K562 (cell line): Measurements from ENCODE around the gene IBA57. TPM values are rescaled to one million over a fixed set of nuclear protein-coding genes. Genes with fewer than 3 reads are reported as not detected.

Experiments
- ARHGAP35 ChIP-seq: fragments of 450-650 bp; IDR thresholded peaks from 2 replicates; pipeline ENCODE4 v1.6.1; 2018; ENCODE audit not compliant: partially characterized antibody
- CAMTA2 ChIP-seq: fragments of 250-450 bp; sonication (Bioruptor Pico); conservative IDR thresholded peaks from 2 replicates; pipeline ENCODE4 v1.5.1; 2022
- CBFA2T3 ChIP-seq: fragments of 450-650 bp; IDR thresholded peaks from 2 replicates; pipeline ENCODE4 v1.6.1; 2017
- EHMT2 ChIP-seq: fragments of 450-650 bp; IDR thresholded peaks from 2 replicates; pipeline ENCODE4 v1.6.1; 2018; ENCODE audit warnings: antibody characterized with exemption
- ETV6 ChIP-seq, 3 experiments: fragments of 150-350 bp in 1 of 3; sonication (generic) in 1 of 3; formaldehyde crosslinking in 1 of 3; IDR thresholded peaks; 2 replicates each; pipeline versions ENCODE4 v1.6.1 to v1.8.0; 2014 to 2022; ENCODE audit warnings: borderline replicate concordance in 2 of 3, low read depth in 2 of 3, antibody characterized with exemption in 1 of 3, low read length in 1 of 3, mild to moderate bottlenecking in 1 of 3, missing genetic modification reagents in 1 of 3
- FOXO4 ChIP-seq: fragments of 450-650 bp; formaldehyde crosslinking; IDR thresholded peaks from 2 replicates; pipeline ENCODE4 v1.4.0; 2020; ENCODE audit warnings: mild to moderate bottlenecking, moderate library complexity
- HCFC1 ChIP-seq: IDR thresholded peaks from 2 replicates; pipeline ENCODE4 v1.6.1; 2012; ENCODE audit warnings: low read depth, low read length, improper control_type of control experiment
- HDAC1 ChIP-seq, 2 experiments: fragments of 450-650 bp; IDR thresholded peaks; 2 replicates each; pipeline ENCODE4 v1.6.1; 2016 to 2017; ENCODE audit warnings: inconsistent platforms in 1 of 2, mild to moderate bottlenecking in 1 of 2, moderate library complexity in 1 of 2
- HDAC3 ChIP-seq: fragments of 450-650 bp; IDR thresholded peaks from 2 replicates; pipeline ENCODE4 v1.6.1; 2018; ENCODE audit warnings: borderline replicate concordance, mild to moderate bottlenecking, moderate library complexity; ENCODE audit not compliant: partially characterized antibody
- NR2C1 ChIP-seq, 2 experiments: fragments of 450-650 bp; IDR thresholded peaks; 2 replicates each; pipeline ENCODE4 v1.6.1; 2017; ENCODE audit warnings: mild to moderate bottlenecking in 2 of 2, antibody characterized with exemption in 1 of 2, inconsistent platforms in 1 of 2, missing compliant biosample characterization in 1 of 2, missing genetic modification characterization in 1 of 2
- RBFOX2 ChIP-seq: fragments of 200-400 bp; formaldehyde crosslinking; IDR thresholded peaks from 2 replicates; pipeline ENCODE4 v1.6.1; 2017; ENCODE audit warnings: low read depth, mild to moderate bottlenecking, low read length, moderate library complexity
- RBM39 ChIP-seq: fragments of 200-400 bp; formaldehyde crosslinking; optimal IDR thresholded peaks from 2 replicates; pipeline ENCODE3; 2018; ENCODE audit warnings: low read depth, low read length
- SIRT6 ChIP-seq: IDR thresholded peaks from one replicate; pipeline ENCODE4 v1.6.1; 2012; ENCODE audit warnings: low read depth, mild to moderate bottlenecking, control low read depth, inconsistent platforms, low read length, moderate library complexity
- SRF ChIP-seq, 2 experiments: fragments of 250-450, 450-650 bp in 1 of 2; sonication (Bioruptor Pico) in 1 of 2; sonication (generic) in 1 of 2; formaldehyde crosslinking; IDR thresholded peaks; 2 replicates each; pipeline versions ENCODE4 v1.5.0 to v1.5.1; 2020 to 2022; ENCODE audit warnings: mild to moderate bottlenecking in 1 of 2, missing genetic modification reagents in 1 of 2
- ZBTB1 ChIP-seq: sonication (generic); formaldehyde crosslinking; IDR thresholded peaks from 2 replicates; pipeline ENCODE4 v1.8.1; 2023; ENCODE audit warnings: missing genetic modification reagents, low read depth, mild to moderate bottlenecking, borderline replicate concordance
- ZBTB5 ChIP-seq: fragments of 450-650 bp; IDR thresholded peaks from 2 replicates; pipeline ENCODE4 v1.6.1; 2017; ENCODE audit warnings: antibody characterized with exemption
- ZBTB9 ChIP-seq: fragments of 450-650 bp; formaldehyde crosslinking; IDR thresholded peaks from 2 replicates; pipeline ENCODE4 v1.4.0; 2020; ENCODE audit warnings: mild to moderate bottlenecking, moderate library complexity
- ZHX1 ChIP-seq: fragments of 150-350 bp; conservative IDR thresholded peaks from 2 replicates; pipeline ENCODE4 v1.6.1; 2014; ENCODE audit warnings: low read length
- ZNF644 ChIP-seq: fragments of 200-800 bp; sonication (Bioruptor generic); IDR thresholded peaks from 2 replicates; pipeline ENCODE4 v1.6.1; 2016; ENCODE audit warnings: low read depth, missing genetic modification characterization, missing compliant biosample characterization
- ZNF780A ChIP-seq: fragments of 250-450 bp; sonication (Bioruptor Pico); IDR thresholded peaks from 2 replicates; pipeline ENCODE4 v1.5.0; 2021; ENCODE audit warnings: mild to moderate bottlenecking
- polyA plus RNA-seq, 8 experiments: library from polyadenylated mRNA; depleted of rRNA in 4 of 8; stranded (reverse) in 5 of 8; unstranded in 3 of 8; fragments of >200 nt; fragmentation: Nextera tagmentation in 2 of 8; fragmentation: Illumina TruSeq in 1 of 8; extraction: Ambion mirVana in 2 of 8; extraction: Trizol in 1 of 8; gene quantifications; 2 replicates each; pipeline versions ENCODE4 v1.2.1 to v1.2.3, GENCODE V29; 2011 to 2014; ENCODE audit warnings: inconsistent platforms in 1 of 8, missing spikeins in 1 of 8
- total RNA-seq, 7 experiments: library from RNA; depleted of rRNA in 6 of 7; stranded (reverse); fragments of >200 nt in 6 of 7; fragmentation: Illumina TruSeq in 2 of 7; extraction: Trizol in 2 of 7; gene quantifications; 2 replicates each; pipeline versions ENCODE4 v1.2.1 to v1.2.3, GENCODE V29; 2011 to 2021; ENCODE audit warnings: low replicate concordance in 1 of 7

The IBA57 gene
- total and polyA plus RNA-seq, 9 of the 15 experiments (the other 6 are each of a cell fraction or from before 2014, with no cell fraction given) = 0.77 to 15.5 (median 2.7) TPM

GRCh38 chr1:228164561-228165371, 838 bp upstream of the IBA57 start (continued):
- peak; percentile 80 to 100; a peak in 3 of 4 replicates for TF ChIP-seq HDAC1 (IDR thresholded peaks at IDR 0.05)
- TF ChIP-seq ZNF644 (tag) = peak; percentile 84
- no peak for TF ChIP-seq RBFOX2
- no peak for TF ChIP-seq RBM39
- no peak for TF ChIP-seq ZBTB5
- TF ChIP-seq ARHGAP35 = no peak
- TF ChIP-seq HDAC3 = no peak
- no peak for TF ChIP-seq FOXO4
- TF ChIP-seq ETV6 (IDR thresholded peaks at IDR 0.05; ENCODE audit: borderline replicate concordance in 1 of 2, low read depth in 2 of 2, low read length in 1 of 2) = no peak
- TF ChIP-seq ETV6 (CRISPR knock-in tag; IDR thresholded peaks at IDR 0.05; ENCODE audit: borderline replicate concordance) = no peak
- peak; percentile 94 for TF ChIP-seq CBFA2T3
- no peak for TF ChIP-seq CAMTA2 (CRISPR knock-in tag)
- no peak for TF ChIP-seq SIRT6
- TF ChIP-seq NR2C1 (IDR thresholded peaks at IDR 0.05) = no peak
- TF ChIP-seq NR2C1 (tag; IDR thresholded peaks at IDR 0.05) = 0 out of 2 replicates have a peak, but pooled peaks have one; percentile 41
- TF ChIP-seq EHMT2 = no peak
- TF ChIP-seq ZNF780A (CRISPR knock-in tag) = no peak
- no peak for TF ChIP-seq SRF (CRISPR knock-in tag; IDR thresholded peaks at IDR 0.05)
- no peak for TF ChIP-seq HCFC1
- 0 out of 2 replicates have a peak, but pooled peaks have one; percentile 20 for TF ChIP-seq ZBTB9
- TF ChIP-seq ZHX1 = no peak
- TF ChIP-seq ZBTB1 (CRISPR knock-in tag) = no peak; the same call in 1 of the 2 replicates
